HFF-Myc (cell line): ENCODE data around the gene DSC2.
"Not testable (repeated sequence)": the region's sequence is repeated elsewhere in the genome, so short reads cannot be mapped to it uniquely, and the experiment has no call there.

Experiments
- DNase-seq: peaks from one replicate; pipeline ENCODE4 v3.0.0-alpha.2; 2011; ENCODE audit warnings: low read depth; ENCODE audit errors: extremely low read depth
- H3K4me3 ChIP-seq: replicated peaks from 2 replicates; pipeline ENCODE4 v1.5.1; 2011; ENCODE audit warnings: low read depth, mild to moderate bottlenecking, control low read depth, low read length
- CTCF ChIP-seq: IDR thresholded peaks from 2 replicates; pipeline ENCODE4 v1.5.1; 2012; ENCODE audit warnings: mild to moderate bottlenecking, low read depth, low read length, control low read depth; ENCODE audit errors: missing control alignments

Gene DSC2

GRCh38 chr18:31015715-31016434 is 86.3 kb downstream of the DSC2 start:
- no peak for TF ChIP-seq CTCF
- no peak overlapping the region for H3K4me3 ChIP-seq
- DNase-seq, result no peak

- not testable (repeated sequence) for H3K4me3 ChIP-seq, DNase-seq
These were observed 90.8 kb downstream of the DSC2 start for GRCh38 chr18:31011455-31011854.

- no peak for DNase-seq
- H3K4me3 ChIP-seq, result no peak overlapping the region
- no peak for TF ChIP-seq CTCF
These were observed 91.6 kb downstream of the DSC2 start for GRCh38 chr18:31010601-31011000.
